ENCODE measurements around the gene SDK2. TPM values are rescaled to one million over a fixed set of nuclear protein-coding genes. Genes with fewer than 3 reads are reported as not detected.

Gene SDK2
- total and polyA plus RNA-seq, 9 of the 15 experiments (the other 6 are each of a cell fraction or from before 2014, with no cell fraction given) = 0.04 TPM; not detected in 8

- TF ChIP-seq KDM1A (IDR thresholded peaks at IDR 0.05) = no peak
- no peak for TF ChIP-seq NBN (IDR thresholded peaks at IDR 0.05; ENCODE audit: low read depth)
- TF ChIP-seq ZNF668 (CRISPR knock-in tag; IDR thresholded peaks at IDR 0.05) = no peak
- TF ChIP-seq SIN3A (IDR thresholded peaks at IDR 0.05; ENCODE audit: borderline replicate concordance in 2 of 2, control insufficient read depth in 1 of 2, low read depth in 2 of 2, low read length in 2 of 2) = no peak
- no peak for TF ChIP-seq GMEB1 (CRISPR knock-in tag; IDR thresholded peaks at IDR 0.05)
- TF ChIP-seq E2F8 (IDR thresholded peaks at IDR 0.05; ENCODE audit: low read depth, partially characterized antibody) = no peak
- no peak for TF ChIP-seq FOXP4 (CRISPR knock-in tag; IDR thresholded peaks at IDR 0.05; ENCODE audit: borderline replicate concordance)
- TF ChIP-seq ZNF507 (tag; conservative IDR thresholded peaks at IDR 0.05) = no peak
- no peak for TF ChIP-seq NCOA6 (IDR thresholded peaks at IDR 0.05)
- no peak for TF ChIP-seq CBX2 (IDR thresholded peaks at IDR 0.05; ENCODE audit: insufficient read depth, low read length, poor library complexity, severe bottlenecking)
- no peak for TF ChIP-seq RNF2 (IDR thresholded peaks at IDR 0.05)
- TF ChIP-seq CCNT2 (IDR thresholded peaks at IDR 0.05; ENCODE audit: borderline replicate concordance, extremely low read depth, insufficient read length, low read depth, low read length) = no peak
- TF ChIP-seq SMAD3 (CRISPR knock-in tag; conservative IDR thresholded peaks at IDR 0.05) = no peak
These were observed 214.6 kb downstream of the SDK2 start (continued) for GRCh38 chr17:73429440-73430164.

Measured in K562 (cell line).